Type B pancreatic cell (in vitro differentiated cells): ENCODE measurements around the gene TDRD1. TPM values are rescaled to one million over a fixed set of nuclear protein-coding genes. Genes with fewer than 3 reads are reported as not detected.

ENCODE experiments used
- DNase-seq: peaks from one replicate; pipeline ENCODE4 v3.0.0; 2021; ENCODE audit warnings: mixed read lengths; ENCODE audit not compliant: unreplicated experiment; ENCODE audit errors: extremely low spot score
- H3K27ac Mint-ChIP-seq: 2 replicates; pipeline ENCODE4 v1.8.0; 2021; ENCODE audit warnings: mild to moderate bottlenecking, mixed read lengths
- H3K27me3 Mint-ChIP-seq: 2 replicates; pipeline ENCODE4 v1.8.0; 2021; ENCODE audit warnings: mixed read lengths
- H3K36me3 Mint-ChIP-seq: 2 replicates; pipeline ENCODE4 v1.8.0; 2021; ENCODE audit warnings: mixed read lengths
- H3K4me1 Mint-ChIP-seq: one replicate; pipeline ENCODE4 v1.8.0; 2021; ENCODE audit warnings: mixed read lengths; ENCODE audit not compliant: unreplicated experiment
- H3K4me3 Mint-ChIP-seq: 2 replicates; pipeline ENCODE4 v1.8.0; 2021; ENCODE audit warnings: mild to moderate bottlenecking, mixed read lengths
- H3K9me3 Mint-ChIP-seq: 2 replicates; pipeline ENCODE4 v1.8.0; 2021; ENCODE audit warnings: mixed read lengths
- total RNA-seq: library from RNA; stranded (reverse); gene quantifications from 2 replicates; pipeline ENCODE4 v1.2.1, GENCODE V29; 2021; ENCODE audit warnings: low replicate concordance
- TF ChIP-seq, protein P1 (sequence below): fragments of 200-600 bp; sonication (generic); conservative IDR thresholded peaks from 2 replicates; pipeline ENCODE4 v1.5.0; 2021; ENCODE audit warnings: antibody characterized with exemption, mild to moderate bottlenecking

Gene TDRD1
- total RNA-seq, 1 donor from 2014 or later: not detected

DNA sequence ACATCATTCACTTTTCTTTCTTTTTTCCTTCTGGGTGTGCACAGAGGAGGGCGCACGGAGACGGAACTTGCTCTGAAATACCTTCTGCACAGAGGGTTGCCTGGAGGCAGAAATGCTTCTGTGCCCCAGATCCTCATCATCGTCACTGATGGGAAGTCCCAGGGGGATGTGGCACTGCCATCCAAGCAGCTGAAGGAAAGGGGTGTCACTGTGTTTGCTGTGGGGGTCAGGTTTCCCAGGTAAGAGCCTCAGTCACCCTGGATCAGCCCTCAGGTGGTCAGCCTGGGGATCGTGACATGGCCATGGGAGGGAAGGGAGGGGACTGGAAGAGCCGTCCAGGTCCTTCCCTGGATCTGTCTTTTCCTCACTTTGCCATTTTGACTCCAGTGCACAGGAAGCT is 93.5 kb downstream of the TDRD1 start:
- no peaks in the 10 kb centered on the region for H3K9me3 Mint-ChIP-seq
- H3K27ac Mint-ChIP-seq: no peak overlapping the region
- TF ChIP-seq, protein P1, sequence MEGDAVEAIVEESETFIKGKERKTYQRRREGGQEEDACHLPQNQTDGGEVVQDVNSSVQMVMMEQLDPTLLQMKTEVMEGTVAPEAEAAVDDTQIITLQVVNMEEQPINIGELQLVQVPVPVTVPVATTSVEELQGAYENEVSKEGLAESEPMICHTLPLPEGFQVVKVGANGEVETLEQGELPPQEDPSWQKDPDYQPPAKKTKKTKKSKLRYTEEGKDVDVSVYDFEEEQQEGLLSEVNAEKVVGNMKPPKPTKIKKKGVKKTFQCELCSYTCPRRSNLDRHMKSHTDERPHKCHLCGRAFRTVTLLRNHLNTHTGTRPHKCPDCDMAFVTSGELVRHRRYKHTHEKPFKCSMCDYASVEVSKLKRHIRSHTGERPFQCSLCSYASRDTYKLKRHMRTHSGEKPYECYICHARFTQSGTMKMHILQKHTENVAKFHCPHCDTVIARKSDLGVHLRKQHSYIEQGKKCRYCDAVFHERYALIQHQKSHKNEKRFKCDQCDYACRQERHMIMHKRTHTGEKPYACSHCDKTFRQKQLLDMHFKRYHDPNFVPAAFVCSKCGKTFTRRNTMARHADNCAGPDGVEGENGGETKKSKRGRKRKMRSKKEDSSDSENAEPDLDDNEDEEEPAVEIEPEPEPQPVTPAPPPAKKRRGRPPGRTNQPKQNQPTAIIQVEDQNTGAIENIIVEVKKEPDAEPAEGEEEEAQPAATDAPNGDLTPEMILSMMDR: no peak
- no peak overlapping the region for H3K4me3 Mint-ChIP-seq
- no peaks in the 10 kb centered on the region for H3K36me3 Mint-ChIP-seq
- no peak for DNase-seq
- no peaks in the 10 kb centered on the region for H3K27me3 Mint-ChIP-seq
- peaks cover 8% of the 10 kb centered on the region for H3K4me1 Mint-ChIP-seq

DNA sequence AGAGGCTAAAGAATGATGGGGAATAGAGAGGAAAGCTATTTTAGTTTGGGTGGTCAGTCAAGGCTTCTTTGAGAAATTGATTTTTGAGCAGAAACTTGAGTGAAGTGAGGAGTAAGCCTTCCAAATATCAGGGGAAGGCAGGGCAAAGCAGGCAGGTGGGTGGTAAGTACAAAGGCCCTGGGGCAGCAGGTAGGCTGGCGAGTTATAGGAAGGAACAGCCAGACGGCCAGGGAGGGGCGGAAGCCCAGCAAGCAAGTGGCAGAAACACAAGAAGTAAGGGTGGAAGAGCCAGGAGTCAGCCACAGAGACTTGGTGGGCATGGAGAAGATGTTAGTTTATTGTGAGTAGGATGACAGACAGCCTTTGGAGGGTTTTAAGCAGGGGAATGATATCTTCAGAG is 94.8 kb downstream of the TDRD1 start:
- Mint-ChIP-seq H3K27me3 (no peaks in the 10 kb centered on the region), H3K4me1 (peaks cover 8% of the 10 kb centered on the region), H3K36me3 (no peaks in the 10 kb centered on the region), H3K4me3 (no peak overlapping the region), H3K9me3 (no peaks in the 10 kb centered on the region), H3K27ac (no peak overlapping the region)
- TF ChIP-seq, protein P1: no peak
- no peak for DNase-seq

DNA sequence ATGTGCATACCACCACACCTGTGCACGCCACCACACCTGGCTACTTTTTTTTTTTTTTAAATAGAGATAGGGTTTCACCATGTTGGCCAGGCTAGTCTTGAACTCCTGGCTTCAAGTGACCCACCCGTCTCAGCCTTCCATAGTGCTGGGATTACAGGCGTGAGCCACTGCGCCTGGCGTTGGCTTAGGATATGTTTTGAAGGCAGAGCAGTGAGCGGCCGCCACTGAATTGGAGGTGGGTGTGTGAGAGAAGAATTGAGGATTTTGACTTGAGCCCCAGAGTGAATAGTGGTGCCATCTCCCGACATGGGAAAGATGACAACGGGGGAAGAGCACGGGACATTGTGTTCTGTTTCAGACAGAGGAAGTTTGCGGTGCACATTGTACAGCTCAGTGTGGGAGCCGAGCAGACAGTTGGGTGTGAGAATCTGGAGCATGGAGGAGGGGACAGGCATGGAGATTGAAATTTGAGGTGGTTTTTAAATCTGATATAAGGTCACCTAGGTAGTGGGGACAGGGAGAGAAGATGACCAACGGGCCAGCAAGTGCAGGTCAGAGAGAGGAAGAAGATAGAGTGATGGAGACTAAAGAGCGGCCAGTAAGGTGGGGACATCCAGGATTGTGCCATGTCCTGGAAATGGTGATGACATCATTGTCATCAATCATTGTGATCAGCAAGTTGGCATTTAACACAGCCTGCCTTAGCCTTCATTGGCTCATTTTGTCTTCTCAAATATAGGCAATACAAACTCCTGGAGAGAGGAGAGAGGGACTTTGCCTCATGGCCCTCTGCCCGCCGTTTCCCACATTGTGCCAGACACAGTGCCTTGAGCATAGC is 95.7 kb downstream of the TDRD1 start:
- Mint-ChIP-seq H3K9me3 (no peaks in the 10 kb centered on the region), H3K36me3 (no peaks in the 10 kb centered on the region), H3K27ac (no peak overlapping the region), H3K4me1 (peaks cover 8% of the 10 kb centered on the region), H3K27me3 (no peaks in the 10 kb centered on the region), H3K4me3 (no peak overlapping the region)
- TF ChIP-seq, protein P1: no peak
- no peak for DNase-seq

DNA sequence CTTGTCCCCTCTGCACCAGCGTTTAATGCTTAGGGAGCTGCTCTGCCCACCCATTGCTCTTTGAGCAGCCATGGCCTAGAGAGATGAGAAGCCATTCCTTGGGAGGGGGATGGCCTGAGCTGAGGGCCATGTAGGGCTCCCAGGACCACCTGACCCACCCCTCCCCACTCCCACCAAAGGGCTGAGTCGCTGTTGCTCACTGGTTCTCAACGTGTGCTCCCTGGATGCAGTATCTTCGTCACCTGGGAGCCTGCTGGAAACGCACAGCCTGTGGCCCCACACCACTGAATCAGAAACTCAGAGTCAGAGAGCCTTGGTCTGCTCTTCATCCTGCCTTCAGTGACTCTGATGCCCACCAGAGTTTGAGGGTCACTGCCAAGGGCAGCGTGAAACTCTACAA is 96.9 kb downstream of the TDRD1 start:
- H3K36me3 Mint-ChIP-seq: no peaks in the 10 kb centered on the region
- H3K27ac Mint-ChIP-seq: no peak overlapping the region
- TF ChIP-seq, protein P1: no peak
- DNase-seq: no peak
- no peak overlapping the region for H3K4me3 Mint-ChIP-seq
- peaks cover 3% of the 10 kb centered on the region for H3K4me1 Mint-ChIP-seq
- no peaks in the 10 kb centered on the region for H3K9me3 Mint-ChIP-seq
- H3K27me3 Mint-ChIP-seq: no peaks in the 10 kb centered on the region

DNA sequence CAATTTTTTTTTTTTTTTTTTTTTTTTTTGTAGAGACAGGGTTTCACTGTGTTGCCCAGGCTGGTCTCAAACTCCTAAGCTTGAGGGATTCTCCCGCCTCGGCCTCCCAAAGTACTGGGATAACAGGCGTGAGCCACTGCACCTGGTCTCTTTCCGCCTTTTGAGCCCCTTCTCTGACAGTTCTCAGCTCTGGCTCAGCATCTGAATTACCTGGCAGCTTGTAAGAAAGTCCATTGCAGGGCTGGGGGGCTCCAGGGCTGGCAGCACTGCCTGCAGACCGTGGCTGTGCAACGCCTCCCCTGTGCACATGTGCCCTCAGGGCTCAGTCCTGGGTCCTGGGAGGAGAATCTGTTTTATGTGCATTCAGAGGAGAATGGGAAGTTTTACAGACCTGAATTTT is 97.5 kb downstream of the TDRD1 start:
- no peaks in the 10 kb centered on the region for H3K9me3 Mint-ChIP-seq
- no peak overlapping the region for H3K4me3 Mint-ChIP-seq
- TF ChIP-seq, protein P1: no peak
- no peak overlapping the region for H3K27ac Mint-ChIP-seq
- no peak for DNase-seq
- no peaks in the 10 kb centered on the region for H3K27me3 Mint-ChIP-seq
- no peaks in the 10 kb centered on the region for H3K36me3 Mint-ChIP-seq
- no peaks in the 10 kb centered on the region for H3K4me1 Mint-ChIP-seq
